K562 (cell line): ENCODE results near the gene CAMK1D. TPM values are rescaled to one million over a fixed set of nuclear protein-coding genes. Genes with fewer than 3 reads are reported as not detected.
A peak's percentile ranks its signal among the peaks of the same experiment; 100 is the strongest.

Experiments
- CREB1 ChIP-seq, 2 experiments: sonication (generic) in 1 of 2; formaldehyde crosslinking in 1 of 2; IDR thresholded peaks; 2 replicates each; pipeline versions ENCODE4 v1.6.1 to v1.8.0; 2012 to 2022; ENCODE audit warnings: inconsistent platforms in 1 of 2, mild to moderate bottlenecking in 1 of 2, missing genetic modification reagents in 1 of 2, moderate library complexity in 1 of 2
- CREBBP ChIP-seq: IDR thresholded peaks from one replicate; pipeline ENCODE4 v1.6.1; 2012; ENCODE audit warnings: low read depth, mild to moderate bottlenecking, control low read depth, inconsistent platforms, low read length
- CSDE1 ChIP-seq, 2 experiments: fragments of 450-650 bp; IDR thresholded peaks; 2 replicates each; pipeline ENCODE4 v1.6.1; 2016; ENCODE audit warnings: mild to moderate bottlenecking in 1 of 2
- DNMT1 ChIP-seq: fragments of 450-650 bp; IDR thresholded peaks from 2 replicates; pipeline ENCODE4 v1.6.1; 2016; ENCODE audit warnings: antibody characterized with exemption, mild to moderate bottlenecking
- ERF ChIP-seq: fragments of 450-650 bp; formaldehyde crosslinking; IDR thresholded peaks from 2 replicates; pipeline ENCODE4 v1.4.0; 2020; ENCODE audit warnings: mild to moderate bottlenecking, mixed read lengths
- KDM1A ChIP-seq, 2 experiments: fragments of 450-650 bp; IDR thresholded peaks; 2 replicates each; pipeline ENCODE4 v1.6.1; 2016; ENCODE audit warnings: mild to moderate bottlenecking in 2 of 2
- MED1 ChIP-seq: sonication (generic); formaldehyde crosslinking; IDR thresholded peaks from 2 replicates; pipeline ENCODE4 v1.8.1; 2023; ENCODE audit warnings: missing genetic modification reagents, borderline replicate concordance
- MYNN ChIP-seq, 2 experiments: sonication (generic); formaldehyde crosslinking in 1 of 2; IDR thresholded peaks; 2 replicates each; pipeline versions ENCODE4 v1.5.0 to v1.6.1; 2016 to 2020; ENCODE audit warnings: antibody characterized with exemption in 1 of 2, missing genetic modification reagents in 1 of 2
- RCOR1 ChIP-seq, 2 experiments: IDR thresholded peaks; 2 replicates each; pipeline ENCODE4 v1.6.1; 2012; ENCODE audit warnings: low read depth in 2 of 2, low read length in 2 of 2, borderline replicate concordance in 1 of 2, improper control_type of control experiment in 1 of 2
- TAF7 ChIP-seq: fragments of 450-650 bp; IDR thresholded peaks from 2 replicates; pipeline ENCODE4 v1.6.1; 2016; ENCODE audit warnings: missing genetic modification characterization, missing compliant biosample characterization
- ZFP1 ChIP-seq: fragments of 450-650 bp; formaldehyde crosslinking; IDR thresholded peaks from 2 replicates; pipeline ENCODE4 v1.4.0; 2020; ENCODE audit warnings: mild to moderate bottlenecking, mixed read lengths
- ZFP36 ChIP-seq: fragments of 150-350 bp; IDR thresholded peaks from 2 replicates; pipeline ENCODE4 v1.6.1; 2018; ENCODE audit warnings: low read length, low read depth; ENCODE audit not compliant: partially characterized antibody
- ZNF12 ChIP-seq: sonication (generic); formaldehyde crosslinking; IDR thresholded peaks from 2 replicates; pipeline ENCODE4 v1.4.0; 2020; ENCODE audit warnings: mild to moderate bottlenecking, missing genetic modification reagents
- ZNF239 ChIP-seq: fragments of 250-450 bp; sonication (Bioruptor Pico); IDR thresholded peaks from 2 replicates; pipeline ENCODE4 v1.4.0; 2020; ENCODE audit warnings: mild to moderate bottlenecking
- ZNF3 ChIP-seq: fragments of 250-450 bp; sonication (Bioruptor Pico); IDR thresholded peaks from 2 replicates; pipeline ENCODE4 v1.5.0; 2021; ENCODE audit warnings: mild to moderate bottlenecking, moderate library complexity
- ZNF354B ChIP-seq: fragments of 250-450 bp; sonication (Bioruptor Pico); IDR thresholded peaks from 2 replicates; pipeline ENCODE4 v1.4.0; 2020
- ZNF436 ChIP-seq: fragments of 250-450, 450-650 bp; sonication (Bioruptor Pico); formaldehyde crosslinking; IDR thresholded peaks from 2 replicates; pipeline ENCODE4 v1.7.0; 2020; ENCODE audit warnings: mild to moderate bottlenecking
- ZNF561 ChIP-seq: fragments of 450-650 bp; formaldehyde crosslinking; conservative IDR thresholded peaks from 2 replicates; pipeline ENCODE4 v1.4.0; 2020; ENCODE audit warnings: mild to moderate bottlenecking, moderate library complexity
- polyA plus RNA-seq, 8 experiments: library from polyadenylated mRNA; depleted of rRNA in 4 of 8; stranded (reverse) in 5 of 8; unstranded in 3 of 8; fragments of >200 nt; fragmentation: Nextera tagmentation in 2 of 8; fragmentation: Illumina TruSeq in 1 of 8; extraction: Ambion mirVana in 2 of 8; extraction: Trizol in 1 of 8; gene quantifications; 2 replicates each; pipeline versions ENCODE4 v1.2.1 to v1.2.3, GENCODE V29; 2011 to 2014; ENCODE audit warnings: inconsistent platforms in 1 of 8, missing spikeins in 1 of 8
- total RNA-seq, 7 experiments: library from RNA; depleted of rRNA in 6 of 7; stranded (reverse); fragments of >200 nt in 6 of 7; fragmentation: Illumina TruSeq in 2 of 7; extraction: Trizol in 2 of 7; gene quantifications; 2 replicates each; pipeline versions ENCODE4 v1.2.1 to v1.2.3, GENCODE V29; 2011 to 2021; ENCODE audit warnings: low replicate concordance in 1 of 7
- TF ChIP-seq, protein P1 (sequence below): IDR thresholded peaks from 3 replicates; pipeline ENCODE4 v1.6.1; 2011; ENCODE audit warnings: borderline replicate concordance, mild to moderate bottlenecking; ENCODE audit not compliant: insufficient read length, insufficient read depth
- TF ChIP-seq, protein P2 (sequence below): sonication (generic); formaldehyde crosslinking; IDR thresholded peaks from 2 replicates; pipeline ENCODE4 v1.8.0; 2022; ENCODE audit warnings: missing genetic modification reagents, mild to moderate bottlenecking, moderate library complexity, borderline replicate concordance
- TF ChIP-seq, protein P3 (sequence below): fragments of 250-450 bp; sonication (Bioruptor Pico); IDR thresholded peaks from 2 replicates; pipeline ENCODE4 v1.4.0; 2020; ENCODE audit warnings: borderline replicate concordance
- TF ChIP-seq, protein P4 (sequence below): fragments of 450-650 bp; IDR thresholded peaks from 2 replicates; pipeline ENCODE4 v1.6.1; 2016; ENCODE audit warnings: missing biosample characterization, missing genetic modification characterization

Gene CAMK1D
- total and polyA plus RNA-seq, 9 of the 15 experiments (the other 6 are each of a cell fraction or from before 2014, with no cell fraction given): 0.12 to 0.24 (median 0.20) TPM; not detected in 5

DNA sequence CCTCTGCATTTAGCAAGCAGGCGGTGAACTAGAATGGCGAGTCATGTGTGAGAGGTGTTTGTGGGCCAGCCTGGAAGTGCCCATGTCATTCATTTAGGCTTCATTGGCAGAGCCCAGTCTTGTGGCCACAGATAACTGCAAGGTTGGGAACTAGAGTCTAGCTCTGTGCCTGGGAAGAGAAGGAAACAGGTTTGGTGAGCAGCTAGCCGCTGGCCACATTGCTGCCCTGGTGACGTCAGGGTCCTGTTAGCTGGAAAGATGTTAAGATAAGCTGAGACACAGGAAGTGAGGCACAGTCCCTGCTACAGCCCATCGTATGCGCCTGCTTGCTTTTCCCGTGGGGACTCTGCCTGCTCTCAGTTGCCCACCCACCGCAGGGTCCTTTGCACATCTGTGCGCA is 185.5 kb downstream of the CAMK1D start (continued):
- TF ChIP-seq, protein P1, sequence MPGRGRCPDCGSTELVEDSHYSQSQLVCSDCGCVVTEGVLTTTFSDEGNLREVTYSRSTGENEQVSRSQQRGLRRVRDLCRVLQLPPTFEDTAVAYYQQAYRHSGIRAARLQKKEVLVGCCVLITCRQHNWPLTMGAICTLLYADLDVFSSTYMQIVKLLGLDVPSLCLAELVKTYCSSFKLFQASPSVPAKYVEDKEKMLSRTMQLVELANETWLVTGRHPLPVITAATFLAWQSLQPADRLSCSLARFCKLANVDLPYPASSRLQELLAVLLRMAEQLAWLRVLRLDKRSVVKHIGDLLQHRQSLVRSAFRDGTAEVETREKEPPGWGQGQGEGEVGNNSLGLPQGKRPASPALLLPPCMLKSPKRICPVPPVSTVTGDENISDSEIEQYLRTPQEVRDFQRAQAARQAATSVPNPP: no peak
- TF ChIP-seq, protein P2, sequence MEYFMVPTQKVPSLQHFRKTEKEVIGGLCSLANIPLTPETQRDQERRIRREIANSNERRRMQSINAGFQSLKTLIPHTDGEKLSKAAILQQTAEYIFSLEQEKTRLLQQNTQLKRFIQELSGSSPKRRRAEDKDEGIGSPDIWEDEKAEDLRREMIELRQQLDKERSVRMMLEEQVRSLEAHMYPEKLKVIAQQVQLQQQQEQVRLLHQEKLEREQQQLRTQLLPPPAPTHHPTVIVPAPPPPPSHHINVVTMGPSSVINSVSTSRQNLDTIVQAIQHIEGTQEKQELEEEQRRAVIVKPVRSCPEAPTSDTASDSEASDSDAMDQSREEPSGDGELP: no peak
- no peak for TF ChIP-seq DNMT1
- no peak for TF ChIP-seq MED1 (CRISPR knock-in tag)
- TF ChIP-seq ZFP36: no peak
- no peak for TF ChIP-seq ZFP1 (CRISPR knock-in tag)
- TF ChIP-seq CREB1 (IDR thresholded peaks at IDR 0.05): no peak
- peak; percentile 50; the same call in 1 of the 2 replicates for TF ChIP-seq CREB1 (CRISPR knock-in tag; IDR thresholded peaks at IDR 0.05)
- no peak for TF ChIP-seq ZNF3
- no peak for TF ChIP-seq ZNF354B (CRISPR knock-in tag)
- TF ChIP-seq, protein P3, sequence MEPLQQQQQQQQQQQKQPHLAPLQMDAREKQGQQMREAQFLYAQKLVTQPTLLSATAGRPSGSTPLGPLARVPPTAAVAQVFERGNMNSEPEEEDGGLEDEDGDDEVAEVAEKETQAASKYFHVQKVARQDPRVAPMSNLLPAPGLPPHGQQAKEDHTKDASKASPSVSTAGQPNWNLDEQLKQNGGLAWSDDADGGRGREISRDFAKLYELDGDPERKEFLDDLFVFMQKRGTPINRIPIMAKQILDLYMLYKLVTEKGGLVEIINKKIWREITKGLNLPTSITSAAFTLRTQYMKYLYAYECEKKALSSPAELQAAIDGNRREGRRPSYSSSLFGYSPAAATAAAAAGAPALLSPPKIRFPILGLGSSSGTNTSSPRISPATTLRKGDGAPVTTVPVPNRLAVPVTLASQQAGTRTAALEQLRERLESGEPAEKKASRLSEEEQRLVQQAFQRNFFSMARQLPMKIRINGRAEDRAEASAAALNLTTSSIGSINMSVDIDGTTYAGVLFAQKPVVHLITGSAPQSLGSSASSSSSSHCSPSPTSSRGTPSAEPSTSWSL (CRISPR knock-in tag): no peak
- no peak for TF ChIP-seq ZNF436
- TF ChIP-seq, protein P4, sequence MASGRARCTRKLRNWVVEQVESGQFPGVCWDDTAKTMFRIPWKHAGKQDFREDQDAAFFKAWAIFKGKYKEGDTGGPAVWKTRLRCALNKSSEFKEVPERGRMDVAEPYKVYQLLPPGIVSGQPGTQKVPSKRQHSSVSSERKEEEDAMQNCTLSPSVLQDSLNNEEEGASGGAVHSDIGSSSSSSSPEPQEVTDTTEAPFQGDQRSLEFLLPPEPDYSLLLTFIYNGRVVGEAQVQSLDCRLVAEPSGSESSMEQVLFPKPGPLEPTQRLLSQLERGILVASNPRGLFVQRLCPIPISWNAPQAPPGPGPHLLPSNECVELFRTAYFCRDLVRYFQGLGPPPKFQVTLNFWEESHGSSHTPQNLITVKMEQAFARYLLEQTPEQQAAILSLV (tag): no peak
- no peak for TF ChIP-seq CSDE1 (IDR thresholded peaks at IDR 0.05)
- no peak for TF ChIP-seq ZNF561 (CRISPR knock-in tag)
- TF ChIP-seq MYNN (IDR thresholded peaks at IDR 0.05): no peak
- no peak for TF ChIP-seq MYNN (CRISPR knock-in tag; IDR thresholded peaks at IDR 0.05)
- peak in 1 of 2 experiments; percentile 4; a peak in 1 of 4 replicates for TF ChIP-seq RCOR1 (IDR thresholded peaks at IDR 0.05; ENCODE audit: borderline replicate concordance in 1 of 2, low read depth in 2 of 2, low read length in 2 of 2)
- TF ChIP-seq ERF (CRISPR knock-in tag): no peak
- no peak for TF ChIP-seq ZNF239 (CRISPR knock-in tag)
- no peak for TF ChIP-seq TAF7 (tag)
- no peak for TF ChIP-seq ZNF12 (CRISPR knock-in tag)
- TF ChIP-seq CREBBP: no peak
- no peak for TF ChIP-seq KDM1A (IDR thresholded peaks at IDR 0.05)
